Neuronal stem cell (in vitro differentiated cells): ENCODE results near the gene MROH2A.
"Not testable (repeated sequence)": the region's sequence is repeated elsewhere in the genome, so short reads cannot be mapped to it uniquely, and the experiment has no call there.

Experiments
- DNase-seq: peaks from one replicate; pipeline ENCODE4 v3.0.0-alpha.2; 2013; ENCODE audit warnings: low spot score
- H2AFZ ChIP-seq: one replicate; pipeline ENCODE4 v1.6.1; 2013; ENCODE audit warnings: mild to moderate bottlenecking, low read length, inconsistent platforms
- H2AK5ac ChIP-seq: 2 replicates; pipeline ENCODE4 v1.6.1; 2013; ENCODE audit warnings: low read depth, mild to moderate bottlenecking, inconsistent platforms, low read length, moderate library complexity, mixed read lengths
- H2BK120ac ChIP-seq: 2 replicates; pipeline ENCODE4 v1.6.1; 2013; ENCODE audit warnings: low read depth, mild to moderate bottlenecking, inconsistent platforms, low read length, moderate library complexity, mixed read lengths
- H2BK12ac ChIP-seq: one replicate; pipeline ENCODE4 v1.6.1; 2013; ENCODE audit warnings: low read length, inconsistent platforms
- H2BK15ac ChIP-seq: 2 replicates; pipeline ENCODE4 v1.6.1; 2013; ENCODE audit warnings: mild to moderate bottlenecking, low read length, inconsistent platforms, mixed read lengths
- H2BK5ac ChIP-seq: one replicate; pipeline ENCODE4 v1.6.1; 2013; ENCODE audit warnings: inconsistent platforms, mild to moderate bottlenecking, low read length, moderate library complexity
- H3K14ac ChIP-seq: one replicate; pipeline ENCODE4 v1.6.1; 2013; ENCODE audit warnings: low read length, inconsistent platforms
- H3K18ac ChIP-seq: 2 replicates; pipeline ENCODE4 v1.6.1; 2013; ENCODE audit warnings: low read length, inconsistent platforms
- H3K23ac ChIP-seq: 2 replicates; pipeline ENCODE4 v1.6.1; 2013; ENCODE audit warnings: low read depth, mild to moderate bottlenecking, mixed read lengths, low read length, inconsistent platforms; ENCODE audit not compliant: poor library complexity
- H3K27ac ChIP-seq: replicated peaks from 3 replicates; pipeline ENCODE4 v1.5.1; 2013; ENCODE audit warnings: low read length, inconsistent platforms
- H3K27me3 ChIP-seq, 3 experiments: 2 replicates each; pipeline ENCODE4 v1.6.1; 2013; ENCODE audit warnings: low read length in 3 of 3, mild to moderate bottlenecking in 2 of 3, inconsistent platforms in 1 of 3, low read depth in 1 of 3, mixed read lengths in 1 of 3, moderate library complexity in 1 of 3; ENCODE audit not compliant: control insufficient read depth in 3 of 3, insufficient read depth in 3 of 3
- H3K36me3 ChIP-seq, 2 donors: replicated peaks in 1 of 2; 2 replicates each; pipeline ENCODE4 v1.6.1; 2013; ENCODE audit warnings: low read length in 2 of 2; ENCODE audit not compliant: control insufficient read depth in 2 of 2, insufficient read depth in 2 of 2
- H3K4ac ChIP-seq: 2 replicates; pipeline ENCODE4 v1.6.1; 2013; ENCODE audit warnings: inconsistent platforms, mild to moderate bottlenecking, low read length, moderate library complexity
- H3K4me1 ChIP-seq, 2 donors: 1 replicate in 1 of 2; 2 replicates in 1 of 2; pipeline ENCODE4 v1.6.1; 2013; ENCODE audit warnings: low read length in 2 of 2, low read depth in 1 of 2; ENCODE audit not compliant: control insufficient read depth in 2 of 2, insufficient read depth in 1 of 2
- H3K4me2 ChIP-seq: one replicate; pipeline ENCODE4 v1.6.1; 2013; ENCODE audit warnings: mild to moderate bottlenecking, low read length, inconsistent platforms; ENCODE audit not compliant: insufficient read depth, poor library complexity, severe bottlenecking
- H3K4me3 ChIP-seq, 2 donors: 2 replicates each; pipeline ENCODE4 v1.5.1; 2013; ENCODE audit warnings: low read length in 2 of 2, mild to moderate bottlenecking in 2 of 2, inconsistent platforms in 1 of 2, moderate library complexity in 1 of 2
- H3K79me1 ChIP-seq: one replicate; pipeline ENCODE4 v1.6.1; 2013; ENCODE audit warnings: low read depth, mild to moderate bottlenecking, inconsistent platforms, low read length, moderate library complexity
- H3K9ac ChIP-seq: one replicate; pipeline ENCODE4 v1.6.1; 2013; ENCODE audit warnings: mild to moderate bottlenecking, low read depth, low read length, inconsistent platforms; ENCODE audit not compliant: poor library complexity
- H3K9me3 ChIP-seq, 2 donors: replicated peaks in 1 of 2; 2 replicates each; pipeline versions ENCODE3 to v1.6.1; 2013; ENCODE audit warnings: low read length in 2 of 2, mild to moderate bottlenecking in 2 of 2, inconsistent platforms in 1 of 2, low read depth in 1 of 2, mixed read lengths in 1 of 2, moderate library complexity in 1 of 2; ENCODE audit not compliant: control insufficient read depth in 2 of 2, insufficient read depth in 1 of 2
- H4K8ac ChIP-seq: one replicate; pipeline ENCODE4 v1.6.1; 2013; ENCODE audit warnings: low read depth, mild to moderate bottlenecking, inconsistent platforms, low read length, moderate library complexity
- H4K91ac ChIP-seq: one replicate; pipeline ENCODE4 v1.6.1; 2013; ENCODE audit warnings: low read length, low read depth, mild to moderate bottlenecking, inconsistent platforms; ENCODE audit not compliant: poor library complexity
- WGBS, 2 donors: extraction: QIAGEN DNeasy Blood & Tissue Kit; methylation state at CpG; one replicate each; pipeline ENCODE4 v1.1.7; 2013; ENCODE audit warnings: missing lambda C conversion rate in 2 of 2, mixed read lengths in 1 of 2; ENCODE audit not compliant: insufficient read length in 2 of 2, insufficient replicate concordance in 1 of 2; ENCODE audit errors: extremely low coverage in 2 of 2; 5-methylcytosine and 5-hydroxymethylcytosine counted together

Gene MROH2A

GRCh38 chr2:233743464-233744259 is 34.5 kb upstream of the MROH2A start:
- Histone ChIP-seq H3K27ac (no peak overlapping the region), H2BK12ac (no peak overlapping the region), H3K4me2 (peak overlapping the region; percentile 15), H2BK15ac (no peak overlapping the region), H3K36me3 (no peaks in the 10 kb centered on the region), H3K14ac (no peak overlapping the region), H3K4me1 (no peaks in the 10 kb centered on the region), H2AFZ (no peak overlapping the region), H3K4ac (no peak overlapping the region), H2AK5ac (peak overlapping the region; percentile 75), H2BK5ac (peak overlapping the region; percentile 36), H3K79me1 (no peaks in the 10 kb centered on the region), H3K9ac (no peak overlapping the region), H2BK120ac (peak overlapping the region; percentile 58), H4K8ac (no peak overlapping the region), H3K23ac (peak overlapping the region; percentile 90), H3K27me3 (no peaks in the 10 kb centered on the region), H3K18ac (peak overlapping the region; percentile 80), H3K4me3 (peak overlapping the region in 1 of 2 donors; percentile 56), H4K91ac (no peak overlapping the region), H3K9me3 (peaks cover 0 to 3% of the 10 kb centered on the region in 2 donors)
- no peak for DNase-seq
- WGBS, 2 donors, result no CpG with 5 or more reads among the region's 46 CpGs

GRCh38 chr2:233745073-233745755 is 32.9 kb upstream of the MROH2A start:
- H2BK12ac ChIP-seq, result no peak overlapping the region
- no peak overlapping the region for H3K27ac ChIP-seq
- no peak overlapping the region for H3K4me2 ChIP-seq
- H3K79me1 ChIP-seq, result no peaks in the 10 kb centered on the region
- H3K27me3 ChIP-seq, result no peaks in the 10 kb centered on the region
- H2BK15ac ChIP-seq, result no peak overlapping the region
- no peak overlapping the region for H3K14ac ChIP-seq
- no CpG with 5 or more reads among the region's 5 CpGs for WGBS, 2 donors
- H3K36me3 ChIP-seq, result no peaks in the 10 kb centered on the region
- no peak overlapping the region for H2AFZ ChIP-seq
- DNase-seq, result no peak
- H3K9ac ChIP-seq, result no peak overlapping the region
- no peaks in the 10 kb centered on the region for H3K4me1 ChIP-seq
- H3K4ac ChIP-seq, result no peak overlapping the region
- peaks cover 0 to 3% of the 10 kb centered on the region in 2 donors for H3K9me3 ChIP-seq
- H3K18ac ChIP-seq, result no peak overlapping the region
- H3K4me3 ChIP-seq, result no peak overlapping the region
- H2AK5ac ChIP-seq, result no peak overlapping the region
- H2BK120ac ChIP-seq, result no peak overlapping the region
- no peak overlapping the region for H4K91ac ChIP-seq
- no peak overlapping the region for H3K23ac ChIP-seq
- no peak overlapping the region for H4K8ac ChIP-seq
- no peak overlapping the region for H2BK5ac ChIP-seq

GRCh38 chr2:233745838-233746237 is 32.3 kb upstream of the MROH2A start:
- not testable (repeated sequence) for H2BK5ac ChIP-seq, H3K9ac ChIP-seq, H3K4me3 ChIP-seq, H3K36me3 ChIP-seq, H2BK12ac ChIP-seq, H3K27me3 ChIP-seq, DNase-seq, H2BK15ac ChIP-seq, H2AFZ ChIP-seq, H3K4me1 ChIP-seq, H4K8ac ChIP-seq, H4K91ac ChIP-seq, H3K4ac ChIP-seq, H3K4me2 ChIP-seq, H3K14ac ChIP-seq, H2BK120ac ChIP-seq, H3K79me1 ChIP-seq, H3K18ac ChIP-seq, H3K27ac ChIP-seq, H3K23ac ChIP-seq, H3K9me3 ChIP-seq, H2AK5ac ChIP-seq
- no CpG with 5 or more reads among the region's 2 CpGs for WGBS, 2 donors

- no peak overlapping the region for H3K23ac ChIP-seq
- DNase-seq, result no peak
- H3K4ac ChIP-seq, result no peak overlapping the region
- no peak overlapping the region for H3K18ac ChIP-seq
- H3K4me3 ChIP-seq, result no peak overlapping the region
- H2BK120ac ChIP-seq, result no peak overlapping the region
- no peaks in the 10 kb centered on the region for H3K79me1 ChIP-seq
- H3K4me1 ChIP-seq, result no peaks in the 10 kb centered on the region
- H3K9ac ChIP-seq, result no peak overlapping the region
- H2AFZ ChIP-seq, result no peak overlapping the region
- H2AK5ac ChIP-seq, result no peak overlapping the region
- H2BK12ac ChIP-seq, result no peak overlapping the region
- H2BK15ac ChIP-seq, result no peak overlapping the region
- no peaks in the 10 kb centered on the region for H3K36me3 ChIP-seq
- H2BK5ac ChIP-seq, result no peak overlapping the region
- no peak overlapping the region for H4K91ac ChIP-seq
- no peak overlapping the region for H3K14ac ChIP-seq
- WGBS, 2 donors, result no CpG with 5 or more reads among the region's 10 CpGs
- H3K9me3 ChIP-seq, result peaks cover 4 to 13% of the 10 kb centered on the region in 2 donors
- no peaks in the 10 kb centered on the region for H3K27me3 ChIP-seq
- H3K27ac ChIP-seq, result no peak overlapping the region
- H3K4me2 ChIP-seq, result no peak overlapping the region
- no peak overlapping the region for H4K8ac ChIP-seq
Measured at GRCh38 chr2:233746475-233747282, 31.5 kb upstream of the MROH2A start.
